ENCODE measurements around the gene IL36G. TPM values are rescaled to one million over a fixed set of nuclear protein-coding genes. Genes with fewer than 3 reads are reported as not detected.

Gene IL36G
- total RNA-seq, 2 experiments from 2014 or later, result not detected

DNA sequence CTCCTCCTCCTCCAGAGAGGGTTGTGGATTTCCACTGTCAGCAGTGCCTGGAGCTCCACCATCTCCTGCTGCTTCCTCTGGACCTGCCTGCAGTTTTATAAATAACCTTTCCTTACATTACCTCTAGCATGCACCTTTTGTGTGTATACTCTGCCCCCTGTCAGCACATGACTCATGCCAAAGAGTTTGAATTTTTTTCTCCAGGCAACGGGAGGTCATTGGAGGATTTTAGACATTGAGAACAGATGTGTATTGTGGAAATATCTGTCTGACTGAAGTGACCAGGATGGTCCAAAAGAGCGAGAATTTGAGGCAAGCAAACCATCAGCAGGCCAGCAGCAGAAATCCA, 35.2 kb upstream of the IL36G start:
- TF ChIP-seq, protein P1, sequence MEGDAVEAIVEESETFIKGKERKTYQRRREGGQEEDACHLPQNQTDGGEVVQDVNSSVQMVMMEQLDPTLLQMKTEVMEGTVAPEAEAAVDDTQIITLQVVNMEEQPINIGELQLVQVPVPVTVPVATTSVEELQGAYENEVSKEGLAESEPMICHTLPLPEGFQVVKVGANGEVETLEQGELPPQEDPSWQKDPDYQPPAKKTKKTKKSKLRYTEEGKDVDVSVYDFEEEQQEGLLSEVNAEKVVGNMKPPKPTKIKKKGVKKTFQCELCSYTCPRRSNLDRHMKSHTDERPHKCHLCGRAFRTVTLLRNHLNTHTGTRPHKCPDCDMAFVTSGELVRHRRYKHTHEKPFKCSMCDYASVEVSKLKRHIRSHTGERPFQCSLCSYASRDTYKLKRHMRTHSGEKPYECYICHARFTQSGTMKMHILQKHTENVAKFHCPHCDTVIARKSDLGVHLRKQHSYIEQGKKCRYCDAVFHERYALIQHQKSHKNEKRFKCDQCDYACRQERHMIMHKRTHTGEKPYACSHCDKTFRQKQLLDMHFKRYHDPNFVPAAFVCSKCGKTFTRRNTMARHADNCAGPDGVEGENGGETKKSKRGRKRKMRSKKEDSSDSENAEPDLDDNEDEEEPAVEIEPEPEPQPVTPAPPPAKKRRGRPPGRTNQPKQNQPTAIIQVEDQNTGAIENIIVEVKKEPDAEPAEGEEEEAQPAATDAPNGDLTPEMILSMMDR (conservative IDR thresholded peaks at IDR 0.05; ENCODE audit: low read length), result no peak
- TF ChIP-seq EZH2phosphoT487 (IDR thresholded peaks at IDR 0.05; ENCODE audit: borderline replicate concordance, low read depth, low read length), result no peak
- Histone ChIP-seq H3K27ac (ENCODE audit: low read depth, low read length, poor library complexity, severe bottlenecking) (no peak overlapping the region), H3K4me2 (ENCODE audit: low read length) (no peak overlapping the region), H3K36me3 (ENCODE audit: insufficient read depth, low read length) (no peaks in the 10 kb centered on the region), H3K4me1 (ENCODE audit: insufficient read depth, low read length, poor library complexity, severe bottlenecking) (no peaks in the 10 kb centered on the region), H3K9me3 (ENCODE audit: low read length) (0 out of 2 replicates have a peak, but pooled peaks cover 7% of the 10 kb centered on the region), H2AFZ (ENCODE audit: low read length) (no peak overlapping the region), H3K4me3 (ENCODE audit: low read depth, low read length, poor library complexity, severe bottlenecking) (no peak overlapping the region), H3K9me2 (ENCODE audit: insufficient read depth, low read length) (no peaks in the 10 kb centered on the region), H4K20me1 (ENCODE audit: insufficient read depth, low read length) (no peaks in the 10 kb centered on the region), H3K79me2 (ENCODE audit: insufficient read depth, low read depth, low read length) (no peaks in the 10 kb centered on the region)
- no TSS peak for BruUV-seq (replicated peaks)
- intact Hi-C loops (cut with micrococcal nuclease; ENCODE audit: unreplicated experiment), result no loop called here
- no peak for DNase-seq (ENCODE audit: low spot score)
- ChIA-PET CTCF (ENCODE audit: unreplicated experiment) (no interaction called here), POLR2A (interaction anchor here (0.6 kb wide), 1 partner anchor 25 kb away, joined by 6 read pairs; no protein-coding TSS in a partner anchor)

DNA sequence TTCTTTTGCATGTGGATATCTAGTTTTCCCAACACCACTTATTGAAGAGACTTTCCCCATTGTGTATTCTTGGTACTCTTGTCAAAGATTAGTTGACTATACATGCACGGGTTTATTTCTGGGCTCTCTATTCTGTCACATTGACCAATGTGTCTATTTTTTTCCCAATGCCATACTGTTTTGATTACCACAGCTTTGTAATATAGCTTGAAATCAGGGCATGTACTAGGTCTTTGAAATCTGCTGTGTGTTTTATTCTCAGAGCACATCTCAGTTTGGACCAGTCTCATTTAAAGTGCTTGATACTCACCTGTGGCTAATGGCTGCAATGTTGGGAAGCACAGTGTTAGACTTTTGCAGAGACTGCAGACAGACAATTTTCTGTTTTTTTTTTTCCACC, 32.8 kb upstream of the IL36G start:
- Histone ChIP-seq H3K36me3 (ENCODE audit: insufficient read depth, low read length) (no peaks in the 10 kb centered on the region), H3K79me2 (ENCODE audit: insufficient read depth, low read depth, low read length) (no peaks in the 10 kb centered on the region), H3K9me3 (ENCODE audit: low read length) (0 out of 2 replicates have a peak, but pooled peaks cover 7% of the 10 kb centered on the region), H3K27ac (ENCODE audit: low read depth, low read length, poor library complexity, severe bottlenecking) (no peak overlapping the region), H2AFZ (ENCODE audit: low read length) (no peak overlapping the region), H3K4me2 (ENCODE audit: low read length) (no peak overlapping the region), H3K9me2 (ENCODE audit: insufficient read depth, low read length) (no peaks in the 10 kb centered on the region), H4K20me1 (ENCODE audit: insufficient read depth, low read length) (no peaks in the 10 kb centered on the region), H3K4me1 (ENCODE audit: insufficient read depth, low read length, poor library complexity, severe bottlenecking) (no peaks in the 10 kb centered on the region), H3K4me3 (ENCODE audit: low read depth, low read length, poor library complexity, severe bottlenecking) (no peak overlapping the region)
- intact Hi-C loops (cut with micrococcal nuclease; ENCODE audit: unreplicated experiment), result no loop called here
- POLR2A ChIA-PET, result no interaction called here
- TF ChIP-seq EZH2phosphoT487 (IDR thresholded peaks at IDR 0.05; ENCODE audit: borderline replicate concordance, low read depth, low read length), result no peak
- TF ChIP-seq, protein P1 (conservative IDR thresholded peaks at IDR 0.05; ENCODE audit: low read length), result no peak
- no peak for DNase-seq (ENCODE audit: low spot score)
- CTCF ChIA-PET (ENCODE audit: unreplicated experiment), result no interaction called here
- no TSS peak for BruUV-seq (replicated peaks)

DNA sequence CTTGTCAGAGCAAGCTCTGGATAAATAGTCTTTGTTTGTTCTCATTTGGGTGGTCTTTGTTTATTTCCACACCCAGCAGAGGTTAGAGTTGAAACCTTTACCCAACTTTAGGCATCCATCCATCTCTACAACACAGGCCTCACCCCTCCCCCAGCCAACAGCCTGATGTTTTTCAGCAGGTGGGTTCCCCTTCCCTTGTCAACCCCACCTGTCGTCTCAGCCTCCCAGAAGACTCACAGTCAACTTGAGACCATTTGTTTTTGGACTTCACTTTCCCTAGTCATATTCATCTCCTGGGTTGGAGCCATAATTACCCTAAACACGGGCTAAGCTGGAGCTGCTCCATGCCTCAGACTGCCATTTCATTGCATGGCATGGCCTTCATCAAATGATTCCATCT, 31.7 kb upstream of the IL36G start:
- no peak for TF ChIP-seq EZH2phosphoT487 (IDR thresholded peaks at IDR 0.05; ENCODE audit: borderline replicate concordance, low read depth, low read length)
- TF ChIP-seq, protein P1 (conservative IDR thresholded peaks at IDR 0.05; ENCODE audit: low read length), result no peak
- Histone ChIP-seq H3K9me3 (ENCODE audit: low read length) (0 out of 2 replicates have a peak, but pooled peaks cover 7% of the 10 kb centered on the region), H3K4me3 (ENCODE audit: low read depth, low read length, poor library complexity, severe bottlenecking) (no peak overlapping the region), H3K4me2 (ENCODE audit: low read length) (no peak overlapping the region), H3K27ac (ENCODE audit: low read depth, low read length, poor library complexity, severe bottlenecking) (no peak overlapping the region), H4K20me1 (ENCODE audit: insufficient read depth, low read length) (no peaks in the 10 kb centered on the region), H3K4me1 (ENCODE audit: insufficient read depth, low read length, poor library complexity, severe bottlenecking) (no peaks in the 10 kb centered on the region), H3K79me2 (ENCODE audit: insufficient read depth, low read depth, low read length) (no peaks in the 10 kb centered on the region), H3K9me2 (ENCODE audit: insufficient read depth, low read length) (no peaks in the 10 kb centered on the region), H2AFZ (ENCODE audit: low read length) (no peak overlapping the region), H3K36me3 (ENCODE audit: insufficient read depth, low read length) (no peaks in the 10 kb centered on the region)
- DNase-seq (ENCODE audit: low spot score), result no peak
- intact Hi-C loops (cut with micrococcal nuclease; ENCODE audit: unreplicated experiment), result no loop called here
- ChIA-PET CTCF (ENCODE audit: unreplicated experiment) (interaction anchor here (0.6 kb wide), 1 partner anchor 340 kb away, joined by 3 read pairs; no protein-coding TSS in a partner anchor), POLR2A (no interaction called here)
- no TSS peak for BruUV-seq (replicated peaks)
